SK-N-SH (cell line): Measurements from ENCODE around the gene RHAG. TPM values are rescaled to one million over a fixed set of nuclear protein-coding genes. Genes with fewer than 3 reads are reported as not detected.

Experiments used
- CTCF ChIA-PET: fragments of 300-600, 350-600 bp; formaldehyde crosslinking; extraction: SDS; loops from one replicate; lab custom pipeline; 2021; lab: Yijun Ruan, JAX
- POLR2A ChIA-PET: fragments of 350-600 bp; sonication (Branson Sonifier 250); formaldehyde crosslinking; extraction: SDS; loops from one replicate; lab custom pipeline; 2020; ENCODE audit warnings: antibody characterized with exemption, inconsistent platforms; lab: Yijun Ruan, JAX
- DNase-seq: peaks from one replicate; pipeline ENCODE4 v3.0.0; 2012
- H2AFZ ChIP-seq: fragments of 200-600 bp; sonication (generic); 2 replicates; pipeline ENCODE4 v1.8.1; 2016; ENCODE audit warnings: antibody characterized with exemption, mild to moderate bottlenecking, low read depth
- H3F3A ChIP-seq: fragments of 200-600 bp; sonication (generic); replicated peaks from 2 replicates; pipeline ENCODE3; 2016; ENCODE audit warnings: antibody characterized with exemption, mild to moderate bottlenecking; ENCODE audit not compliant: insufficient read depth
- H3K27ac ChIP-seq, 2 experiments: fragments of 200-500 bp in 1 of 2; fragments of 200-600 bp in 1 of 2; sonication (Bioruptor generic) in 1 of 2; sonication (generic), shearing (Covaris generic) in 1 of 2; 2 replicates each; pipeline versions ENCODE4 v1.5.1 to v1.6.1; 2014 to 2016; ENCODE audit warnings: low read depth in 2 of 2, inconsistent platforms in 1 of 2, low read length in 1 of 2, mild to moderate bottlenecking in 1 of 2, mixed read lengths in 1 of 2
- H3K27me3 ChIP-seq: fragments of 200-600 bp; sonication (generic), shearing (Covaris generic); 2 replicates; pipeline ENCODE4 v1.6.1; 2016; ENCODE audit warnings: mixed run types; ENCODE audit not compliant: insufficient read depth
- H3K36me3 ChIP-seq, 2 experiments: fragments of 200-500 bp in 1 of 2; fragments of 200-600 bp in 1 of 2; sonication (Bioruptor generic) in 1 of 2; sonication (generic) in 1 of 2; replicated peaks in 1 of 2; 2 replicates each; pipeline versions ENCODE3 to v1.5.1; 2014 to 2016; ENCODE audit warnings: low read length in 1 of 2, mild to moderate bottlenecking in 1 of 2; ENCODE audit not compliant: insufficient read depth in 2 of 2, control insufficient read depth in 1 of 2
- H3K4me1 ChIP-seq, 2 experiments: fragments of 200-500 bp in 1 of 2; fragments of 200-600 bp in 1 of 2; sonication (Bioruptor generic) in 1 of 2; sonication (generic), shearing (Covaris generic) in 1 of 2; 2 replicates each; pipeline versions ENCODE4 v1.5.1 to v1.6.1; 2014 to 2016; ENCODE audit warnings: low read depth in 1 of 2, low read length in 1 of 2, mixed run types in 1 of 2; ENCODE audit not compliant: insufficient read depth in 2 of 2, control insufficient read depth in 1 of 2
- H3K4me2 ChIP-seq: fragments of 200-600 bp; sonication (generic), shearing (Covaris generic); 2 replicates; pipeline ENCODE4 v1.6.1; 2017; ENCODE audit warnings: mixed run types
- H3K4me3 ChIP-seq, 2 experiments: fragments of 200-500 bp in 1 of 2; fragments of 200-600 bp in 1 of 2; sonication (Bioruptor generic) in 1 of 2; sonication (generic), shearing (Covaris generic) in 1 of 2; 2 replicates each; pipeline versions ENCODE4 v1.5.1 to v1.8.1; 2014 to 2016; ENCODE audit warnings: low read depth in 2 of 2, inconsistent platforms in 1 of 2, low read length in 1 of 2, mild to moderate bottlenecking in 1 of 2, mixed read lengths in 1 of 2, moderate library complexity in 1 of 2
- H3K79me2 ChIP-seq: fragments of 200-600 bp; sonication (generic); 2 replicates; pipeline ENCODE4 v1.8.1; 2017; ENCODE audit warnings: mild to moderate bottlenecking; ENCODE audit not compliant: insufficient read depth
- H3K9ac ChIP-seq: fragments of 200-600 bp; sonication (generic); 2 replicates; pipeline ENCODE4 v1.6.1; 2017; ENCODE audit warnings: mixed run types
- H3K9me2 ChIP-seq: fragments of 200-600 bp; sonication (generic); 2 replicates; pipeline ENCODE4 v1.6.1; 2017; ENCODE audit warnings: mixed run types
- H3K9me3 ChIP-seq: fragments of 200-600 bp; sonication (generic); 2 replicates; pipeline ENCODE4 v1.6.1; 2017; ENCODE audit warnings: mixed run types, mild to moderate bottlenecking, moderate library complexity
- H4K20me1 ChIP-seq: fragments of 200-600 bp; sonication (generic); 2 replicates; pipeline ENCODE4 v1.6.1; 2017; ENCODE audit warnings: mild to moderate bottlenecking, mixed run types; ENCODE audit not compliant: insufficient read depth
- FOSL2 ChIP-seq: IDR thresholded peaks from 2 replicates; pipeline ENCODE4 v1.4.0; 2012; ENCODE audit warnings: low read depth, mild to moderate bottlenecking, moderate library complexity, borderline replicate concordance
- FOXJ3 ChIP-seq: sonication (generic); formaldehyde crosslinking; IDR thresholded peaks from 2 replicates; pipeline ENCODE4 v1.5.1; 2020; ENCODE audit warnings: mild to moderate bottlenecking, missing genetic modification reagents
- FOXM1 ChIP-seq: IDR thresholded peaks from 2 replicates; pipeline ENCODE4 v1.4.0; 2012; ENCODE audit warnings: low read depth, mild to moderate bottlenecking
- GATA2 ChIP-seq: sonication (generic); formaldehyde crosslinking; IDR thresholded peaks from 2 replicates; pipeline ENCODE4 v1.5.0; 2020; ENCODE audit warnings: mild to moderate bottlenecking, missing genetic modification reagents
- JUND ChIP-seq: IDR thresholded peaks from 2 replicates; pipeline ENCODE4 v1.4.0; 2012
- NFIC ChIP-seq: IDR thresholded peaks from 2 replicates; pipeline ENCODE4 v1.4.0; 2012; ENCODE audit warnings: borderline replicate concordance
- PBX3 ChIP-seq: IDR thresholded peaks from 2 replicates; pipeline ENCODE4; 2012
- RAD21 ChIP-seq: IDR thresholded peaks from 2 replicates; pipeline ENCODE4 v1.6.1; 2012; ENCODE audit warnings: mild to moderate bottlenecking, low read length
- RCOR1 ChIP-seq: fragments of 150-350 bp; IDR thresholded peaks from 2 replicates; pipeline ENCODE4 v1.6.1; 2017; ENCODE audit warnings: antibody characterized with exemption, low read length
- RXRA ChIP-seq: IDR thresholded peaks from 2 replicates; pipeline ENCODE4 v1.4.0; 2012; ENCODE audit warnings: low read depth, mild to moderate bottlenecking, borderline replicate concordance
- TAF1 ChIP-seq: IDR thresholded peaks from 2 replicates; pipeline ENCODE4 v1.6.1; 2012; ENCODE audit warnings: low read depth, mild to moderate bottlenecking, low read length, moderate library complexity, borderline replicate concordance
- USF1 ChIP-seq: IDR thresholded peaks from 2 replicates; pipeline ENCODE4 v1.4.0; 2012; ENCODE audit warnings: low read depth, borderline replicate concordance
- YY1 ChIP-seq: IDR thresholded peaks from 2 replicates; pipeline ENCODE4 v1.4.0; 2012; ENCODE audit warnings: low read depth, mild to moderate bottlenecking
- WGBS: methylation state at CpG from one replicate; pipeline ENCODE4 v1.1.6; 2017; ENCODE audit warnings: low lambda C conversion rate; 5-methylcytosine and 5-hydroxymethylcytosine counted together
- polyA plus RNA-seq, 3 experiments: library from polyadenylated mRNA; depleted of rRNA; stranded (reverse); fragments of >200 nt; gene quantifications; 2 replicates each; pipeline ENCODE4 v1.2.3, GENCODE V29; 2012
- TF ChIP-seq, protein P1 (sequence below): IDR thresholded peaks from 2 replicates; pipeline ENCODE4 v1.4.0; 2012; ENCODE audit warnings: low read depth, borderline replicate concordance
- TF ChIP-seq, protein P2 (sequence below): fragments of 200-600 bp; sonication (generic); IDR thresholded peaks from 2 replicates; pipeline ENCODE4 v1.6.1; 2017; ENCODE audit warnings: antibody characterized with exemption, mild to moderate bottlenecking, moderate library complexity
- TF ChIP-seq, protein P3 (sequence below): fragments of 150-350 bp; IDR thresholded peaks from 2 replicates; pipeline ENCODE4 v1.6.1; 2017; ENCODE audit warnings: antibody characterized with exemption, low read length, low read depth, borderline replicate concordance
- TF ChIP-seq, protein P4 (sequence below): fragments of 150-350 bp; IDR thresholded peaks from 2 replicates; pipeline ENCODE4 v1.6.1; 2016; ENCODE audit warnings: mild to moderate bottlenecking, low read depth, low read length

The RHAG gene
- polyA plus RNA-seq, 1 of the 3 experiments (the other 2 are of a cell fraction), result not detected

DNA sequence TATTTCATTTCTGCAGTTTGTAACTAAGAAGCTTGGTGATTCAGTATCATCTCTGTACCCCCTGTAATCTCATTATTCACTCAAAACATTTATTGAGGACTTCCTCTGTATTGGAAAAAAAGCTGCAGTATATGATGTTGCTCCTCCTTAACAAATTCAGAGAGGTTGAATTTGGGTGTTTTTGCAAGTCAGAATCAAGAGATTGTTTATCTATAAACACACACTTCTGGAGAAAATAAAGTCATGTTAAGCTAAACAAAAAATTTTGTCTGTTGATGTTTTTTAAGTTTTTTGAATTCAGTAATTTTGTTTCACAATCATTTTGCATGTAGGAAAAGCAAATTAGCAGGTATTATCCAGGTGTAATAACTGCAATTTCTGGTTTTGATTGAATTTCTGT lies 11.4 kb upstream of the RHAG start:
- no peak for DNase-seq
- Histone ChIP-seq H3K4me2 (no peak overlapping the region), H3K9me3 (no peaks in the 10 kb centered on the region), H2AFZ (no peak overlapping the region), H3K79me2 (no peaks in the 10 kb centered on the region), H3K27me3 (no peaks in the 10 kb centered on the region), H3K4me3 (no peak overlapping the region), H3K27ac (no peak overlapping the region), H3K36me3 (no peaks in the 10 kb centered on the region), H3K9me2 (no peaks in the 10 kb centered on the region), H3K9ac (no peak overlapping the region), H3F3A (no peaks in the 10 kb centered on the region), H4K20me1 (no peaks in the 10 kb centered on the region), H3K4me1 (no peaks in the 10 kb centered on the region)
- TF ChIP-seq RXRA, result no peak
- no peak for TF ChIP-seq FOXJ3
- no peak for TF ChIP-seq USF1
- TF ChIP-seq FOXM1, result no peak
- no peak for TF ChIP-seq YY1
- TF ChIP-seq NFIC, result no peak
- CTCF ChIA-PET, result no interaction called here
- POLR2A ChIA-PET, result no interaction called here

DNA sequence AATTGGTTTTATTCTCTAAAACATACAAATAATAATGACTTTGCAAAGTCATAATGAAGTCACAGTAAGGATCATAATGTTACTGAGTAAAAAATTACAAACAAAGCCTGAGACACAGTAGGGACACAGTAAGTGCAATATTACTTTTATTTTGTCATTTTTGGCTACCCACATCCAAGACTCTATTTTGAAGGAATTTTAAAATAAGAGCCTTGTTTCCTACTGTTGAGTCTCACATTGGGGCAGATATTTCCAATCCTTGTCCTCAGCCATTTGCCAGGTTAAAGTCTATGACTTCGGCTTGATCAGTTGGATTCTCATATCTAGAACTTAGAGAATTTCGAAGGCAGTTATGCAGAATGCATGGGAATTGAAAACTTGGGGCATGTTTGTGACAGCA lies 10.8 kb upstream of the RHAG start:
- DNase-seq, result no peak
- no peaks in the 10 kb centered on the region for H3K4me1 ChIP-seq
- H3K79me2 ChIP-seq, result no peaks in the 10 kb centered on the region
- no peaks in the 10 kb centered on the region for H4K20me1 ChIP-seq
- TF ChIP-seq FOSL2 (no peak), GATA2 (CRISPR knock-in tag) (no peak), RCOR1 (no peak), JUND (no peak), RAD21 (no peak), PBX3 (no peak), TAF1 (no peak), USF1 (no peak)
- TF ChIP-seq, protein P1, sequence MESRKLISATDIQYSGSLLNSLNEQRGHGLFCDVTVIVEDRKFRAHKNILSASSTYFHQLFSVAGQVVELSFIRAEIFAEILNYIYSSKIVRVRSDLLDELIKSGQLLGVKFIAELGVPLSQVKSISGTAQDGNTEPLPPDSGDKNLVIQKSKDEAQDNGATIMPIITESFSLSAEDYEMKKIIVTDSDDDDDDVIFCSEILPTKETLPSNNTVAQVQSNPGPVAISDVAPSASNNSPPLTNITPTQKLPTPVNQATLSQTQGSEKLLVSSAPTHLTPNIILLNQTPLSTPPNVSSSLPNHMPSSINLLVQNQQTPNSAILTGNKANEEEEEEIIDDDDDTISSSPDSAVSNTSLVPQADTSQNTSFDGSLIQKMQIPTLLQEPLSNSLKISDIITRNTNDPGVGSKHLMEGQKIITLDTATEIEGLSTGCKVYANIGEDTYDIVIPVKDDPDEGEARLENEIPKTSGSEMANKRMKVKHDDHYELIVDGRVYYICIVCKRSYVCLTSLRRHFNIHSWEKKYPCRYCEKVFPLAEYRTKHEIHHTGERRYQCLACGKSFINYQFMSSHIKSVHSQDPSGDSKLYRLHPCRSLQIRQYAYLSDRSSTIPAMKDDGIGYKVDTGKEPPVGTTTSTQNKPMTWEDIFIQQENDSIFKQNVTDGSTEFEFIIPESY, result no peak
- TF ChIP-seq, protein P2, sequence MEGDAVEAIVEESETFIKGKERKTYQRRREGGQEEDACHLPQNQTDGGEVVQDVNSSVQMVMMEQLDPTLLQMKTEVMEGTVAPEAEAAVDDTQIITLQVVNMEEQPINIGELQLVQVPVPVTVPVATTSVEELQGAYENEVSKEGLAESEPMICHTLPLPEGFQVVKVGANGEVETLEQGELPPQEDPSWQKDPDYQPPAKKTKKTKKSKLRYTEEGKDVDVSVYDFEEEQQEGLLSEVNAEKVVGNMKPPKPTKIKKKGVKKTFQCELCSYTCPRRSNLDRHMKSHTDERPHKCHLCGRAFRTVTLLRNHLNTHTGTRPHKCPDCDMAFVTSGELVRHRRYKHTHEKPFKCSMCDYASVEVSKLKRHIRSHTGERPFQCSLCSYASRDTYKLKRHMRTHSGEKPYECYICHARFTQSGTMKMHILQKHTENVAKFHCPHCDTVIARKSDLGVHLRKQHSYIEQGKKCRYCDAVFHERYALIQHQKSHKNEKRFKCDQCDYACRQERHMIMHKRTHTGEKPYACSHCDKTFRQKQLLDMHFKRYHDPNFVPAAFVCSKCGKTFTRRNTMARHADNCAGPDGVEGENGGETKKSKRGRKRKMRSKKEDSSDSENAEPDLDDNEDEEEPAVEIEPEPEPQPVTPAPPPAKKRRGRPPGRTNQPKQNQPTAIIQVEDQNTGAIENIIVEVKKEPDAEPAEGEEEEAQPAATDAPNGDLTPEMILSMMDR, result no peak
- TF ChIP-seq, protein P3, sequence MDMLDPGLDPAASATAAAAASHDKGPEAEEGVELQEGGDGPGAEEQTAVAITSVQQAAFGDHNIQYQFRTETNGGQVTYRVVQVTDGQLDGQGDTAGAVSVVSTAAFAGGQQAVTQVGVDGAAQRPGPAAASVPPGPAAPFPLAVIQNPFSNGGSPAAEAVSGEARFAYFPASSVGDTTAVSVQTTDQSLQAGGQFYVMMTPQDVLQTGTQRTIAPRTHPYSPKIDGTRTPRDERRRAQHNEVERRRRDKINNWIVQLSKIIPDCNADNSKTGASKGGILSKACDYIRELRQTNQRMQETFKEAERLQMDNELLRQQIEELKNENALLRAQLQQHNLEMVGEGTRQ, result no peak
- TF ChIP-seq, protein P4, sequence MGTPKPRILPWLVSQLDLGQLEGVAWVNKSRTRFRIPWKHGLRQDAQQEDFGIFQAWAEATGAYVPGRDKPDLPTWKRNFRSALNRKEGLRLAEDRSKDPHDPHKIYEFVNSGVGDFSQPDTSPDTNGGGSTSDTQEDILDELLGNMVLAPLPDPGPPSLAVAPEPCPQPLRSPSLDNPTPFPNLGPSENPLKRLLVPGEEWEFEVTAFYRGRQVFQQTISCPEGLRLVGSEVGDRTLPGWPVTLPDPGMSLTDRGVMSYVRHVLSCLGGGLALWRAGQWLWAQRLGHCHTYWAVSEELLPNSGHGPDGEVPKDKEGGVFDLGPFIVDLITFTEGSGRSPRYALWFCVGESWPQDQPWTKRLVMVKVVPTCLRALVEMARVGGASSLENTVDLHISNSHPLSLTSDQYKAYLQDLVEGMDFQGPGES, result no peak
- TF ChIP-seq, all 33 proteins: peak for 0
- Histone ChIP-seq H3K36me3 (no peaks in the 10 kb centered on the region), H2AFZ (no peak overlapping the region), H3K4me2 (no peak overlapping the region), H3K27me3 (no peaks in the 10 kb centered on the region; the same call in 1 of the 2 replicates), H3K9ac (no peak overlapping the region), H3K9me3 (no peaks in the 10 kb centered on the region), H3K4me3 (no peak overlapping the region), H3K9me2 (no peaks in the 10 kb centered on the region), H3F3A (no peaks in the 10 kb centered on the region), H3K27ac (no peak overlapping the region)
- CTCF ChIA-PET, result no interaction called here
- 0% methylated on average over 2 of the region's 2 CpGs for WGBS
- POLR2A ChIA-PET, result no interaction called here
